ENCODE measurements around the gene CACNA2D3.

DNA sequence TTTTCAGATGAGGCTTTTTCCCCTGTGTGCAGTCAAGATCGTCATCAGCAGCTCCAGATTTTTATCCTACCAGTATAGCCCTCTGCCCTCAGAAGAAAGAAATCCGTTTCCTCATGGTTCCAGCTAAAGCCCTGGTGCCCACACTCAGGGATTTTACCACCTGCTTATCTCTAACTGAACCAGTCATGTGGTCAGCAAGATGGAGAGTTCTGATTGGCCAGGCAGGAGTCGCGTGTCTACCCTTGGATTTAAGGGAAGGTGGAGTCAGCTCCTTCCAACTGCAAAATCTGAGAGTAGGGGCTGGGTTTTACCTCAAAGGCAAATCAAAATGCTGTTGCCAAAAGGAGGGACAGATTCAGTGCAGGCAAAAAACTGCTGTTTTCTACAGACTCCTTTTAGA is 670.2 kb downstream of the CACNA2D3 start:
- TF ChIP-seq BHLHE40 (IDR thresholded peaks at IDR 0.05; ENCODE audit: borderline replicate concordance) (no peak), FOXA1 (IDR thresholded peaks at IDR 0.05) (no peak), FOXM1 (IDR thresholded peaks at IDR 0.05; ENCODE audit: borderline replicate concordance) (no peak), ELF4 (IDR thresholded peaks at IDR 0.05) (no peak), SP1 (IDR thresholded peaks at IDR 0.05) (no peak), HDGF (IDR thresholded peaks at IDR 0.05; ENCODE audit: borderline replicate concordance) (no peak)
- TF ChIP-seq, protein P1, sequence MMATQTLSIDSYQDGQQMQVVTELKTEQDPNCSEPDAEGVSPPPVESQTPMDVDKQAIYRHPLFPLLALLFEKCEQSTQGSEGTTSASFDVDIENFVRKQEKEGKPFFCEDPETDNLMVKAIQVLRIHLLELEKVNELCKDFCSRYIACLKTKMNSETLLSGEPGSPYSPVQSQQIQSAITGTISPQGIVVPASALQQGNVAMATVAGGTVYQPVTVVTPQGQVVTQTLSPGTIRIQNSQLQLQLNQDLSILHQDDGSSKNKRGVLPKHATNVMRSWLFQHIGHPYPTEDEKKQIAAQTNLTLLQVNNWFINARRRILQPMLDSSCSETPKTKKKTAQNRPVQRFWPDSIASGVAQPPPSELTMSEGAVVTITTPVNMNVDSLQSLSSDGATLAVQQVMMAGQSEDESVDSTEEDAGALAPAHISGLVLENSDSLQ (IDR thresholded peaks at IDR 0.05): no peak

Data from HEK293T (cell line).